T-helper 1 cell (primary cell): ENCODE results near the gene IGF2BP2.
A peak's percentile ranks its signal among the peaks of the same experiment; 100 is the strongest.
"Not testable (repeated sequence)": the region's sequence is repeated elsewhere in the genome, so short reads cannot be mapped to it uniquely, and the experiment has no call there.

ENCODE experiments used
- DNase-seq, 5 donors: peaks; one replicate each; pipeline ENCODE4 v3.0.0-alpha.2; 2012 to 2020

The IGF2BP2 gene

GRCh38 chr3:185709251-185709955, 115.4 kb downstream of the IGF2BP2 start:
- no peak for DNase-seq

- no peak for DNase-seq
Measured at GRCh38 chr3:185708392-185708791, 116.5 kb downstream of the IGF2BP2 start.

- DNase-seq = no peak
Measured at GRCh38 chr3:185705498-185705897, 119.3 kb downstream of the IGF2BP2 start.

DNA sequence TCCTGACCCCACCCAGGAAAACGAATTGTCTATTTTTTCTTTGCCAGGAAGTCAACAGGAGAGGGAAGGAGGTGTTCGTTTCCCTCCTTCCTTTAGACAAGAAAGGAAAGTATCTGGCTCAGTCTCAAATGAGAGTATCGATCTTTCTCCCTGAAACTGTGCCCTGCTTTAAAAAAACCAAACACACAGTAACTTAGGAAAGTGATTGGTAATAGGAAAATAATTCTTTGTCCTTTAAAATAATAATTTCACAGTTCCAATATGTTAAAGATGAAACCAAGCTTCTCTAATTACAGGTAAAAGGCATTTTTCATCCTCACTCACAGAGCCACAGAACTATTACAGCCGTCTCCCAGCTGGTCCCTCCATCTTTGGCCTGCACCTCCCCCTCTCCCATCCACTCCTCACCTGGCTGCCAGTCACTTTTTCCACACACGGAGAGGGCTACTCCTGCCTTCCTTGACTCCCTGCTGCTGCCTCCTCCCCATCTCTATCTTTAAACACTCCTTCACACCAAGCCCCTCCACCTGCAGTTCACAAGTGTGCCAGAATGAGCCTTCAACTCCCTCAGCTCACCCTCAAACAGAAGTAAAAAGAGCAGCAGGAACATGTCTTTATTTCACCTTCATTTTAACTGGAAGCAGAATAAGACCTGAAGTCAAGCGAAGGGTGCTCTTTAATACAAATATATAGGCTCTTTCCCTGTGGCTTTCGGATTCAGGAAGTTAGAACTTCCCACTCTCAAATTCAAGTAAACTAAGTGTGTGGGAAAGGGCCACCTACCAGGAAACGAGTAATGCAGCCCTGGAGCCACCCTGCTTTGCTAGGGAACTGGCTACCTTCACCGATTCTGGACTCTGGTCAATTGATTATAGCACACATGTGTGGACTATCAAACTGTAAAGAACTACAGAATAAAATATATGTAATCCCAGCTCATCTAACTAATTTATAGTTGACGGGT, 122.3 kb downstream of the IGF2BP2 start:
- DNase-seq = no peak

GRCh38 chr3:185701611-185702261, 123.1 kb downstream of the IGF2BP2 start:
- no peak for DNase-seq

- DNase-seq = no peak
Measured at GRCh38 chr3:185699927-185700326, 124.9 kb downstream of the IGF2BP2 start.

DNA sequence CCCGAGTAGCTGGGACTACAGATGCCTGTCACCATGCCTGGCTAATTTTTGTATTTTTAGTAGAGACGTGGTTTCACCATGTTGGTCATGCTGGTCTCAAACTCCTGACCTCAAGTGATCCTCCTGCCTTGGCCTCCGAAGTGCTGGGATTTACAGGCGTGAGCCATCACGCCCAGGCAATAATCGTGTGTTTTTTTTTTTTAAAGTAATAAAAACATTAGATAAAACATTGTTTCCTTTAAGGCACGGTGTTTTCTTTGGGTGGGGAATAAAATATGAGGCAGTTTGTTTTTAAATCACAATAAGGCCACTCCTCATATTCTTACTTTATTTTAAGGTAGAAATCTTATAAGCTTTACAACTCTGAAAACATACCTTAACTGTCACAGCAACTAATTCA, 127.6 kb downstream of the IGF2BP2 start:
- not testable (repeated sequence) for DNase-seq

DNA sequence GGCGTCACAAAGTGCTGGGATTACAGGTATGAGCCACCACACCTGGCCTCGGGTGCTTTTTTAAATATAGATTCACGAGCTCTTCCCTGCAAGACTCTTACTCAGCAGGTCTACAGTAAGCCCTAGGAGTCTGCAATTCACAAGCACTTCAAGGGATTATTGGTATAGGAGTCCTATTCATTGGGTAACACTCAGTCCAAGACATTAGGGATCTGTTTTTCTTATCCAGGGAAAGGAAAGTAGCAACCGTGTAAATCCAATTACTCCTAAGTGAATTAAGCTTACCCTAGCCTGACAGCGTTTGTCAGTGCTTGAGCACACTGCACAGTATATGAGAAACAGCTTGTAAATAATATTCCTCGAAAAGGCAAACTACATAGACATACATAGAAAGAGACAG, 128.8 kb downstream of the IGF2BP2 start:
- no peak for DNase-seq

DNA sequence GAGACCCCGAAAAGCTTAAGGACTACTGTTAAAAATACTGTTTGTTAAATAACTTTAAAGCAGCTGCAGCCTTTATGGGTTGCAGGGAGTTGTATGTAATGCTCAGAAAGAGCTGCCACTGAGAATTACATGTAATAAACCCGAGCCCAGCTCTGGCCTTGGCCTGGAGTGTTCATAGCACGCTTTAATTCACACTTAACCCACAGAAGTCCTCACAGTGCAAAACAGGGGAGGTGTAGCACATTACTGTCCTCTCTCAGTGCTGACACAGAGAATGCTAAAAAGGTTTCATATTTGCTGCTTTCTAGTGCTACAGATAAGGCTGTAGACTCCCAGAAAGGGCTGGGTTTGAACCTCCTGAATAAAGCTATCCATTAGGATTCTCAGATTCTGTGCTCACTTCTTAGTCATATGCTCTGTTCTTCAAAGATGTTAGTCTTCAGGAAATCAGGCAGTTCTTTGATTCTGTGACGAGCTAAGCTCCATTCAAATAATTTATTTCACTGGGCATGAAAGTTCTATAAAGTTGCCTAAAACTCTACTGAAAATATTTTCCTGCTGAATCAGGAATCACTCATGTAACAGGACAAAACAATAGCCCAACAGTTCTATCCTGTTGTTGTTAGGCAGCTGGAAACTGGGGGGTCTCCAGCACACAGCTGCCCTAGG, 130.7 kb downstream of the IGF2BP2 start:
- no peak for DNase-seq

DNA sequence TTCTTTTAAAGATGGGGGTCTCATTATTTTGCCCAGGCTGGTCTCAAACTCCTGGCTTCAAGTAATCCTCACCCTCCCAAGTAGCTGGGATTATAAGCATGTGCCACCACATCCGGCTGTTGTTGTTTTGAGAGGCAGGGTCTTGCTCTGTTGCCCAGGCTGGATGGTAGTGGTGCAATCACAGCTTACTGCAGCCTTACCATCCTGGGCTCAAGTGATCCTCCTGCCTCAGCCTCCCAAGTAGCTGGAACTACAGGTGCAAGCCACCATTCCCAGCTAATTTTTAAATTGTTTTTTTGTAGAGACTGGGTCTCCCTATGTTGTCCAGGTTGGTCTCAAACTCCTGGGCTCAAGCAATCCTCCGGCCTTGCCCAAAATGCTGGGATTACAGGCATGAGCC, 133.2 kb downstream of the IGF2BP2 start:
- DNase-seq = no peak

GRCh38 chr3:185687271-185687878, 137.5 kb downstream of the IGF2BP2 start:
- no peak for DNase-seq

- no peak for DNase-seq
Measured at GRCh38 chr3:185685231-185686035, 139.4 kb downstream of the IGF2BP2 start.

DNA sequence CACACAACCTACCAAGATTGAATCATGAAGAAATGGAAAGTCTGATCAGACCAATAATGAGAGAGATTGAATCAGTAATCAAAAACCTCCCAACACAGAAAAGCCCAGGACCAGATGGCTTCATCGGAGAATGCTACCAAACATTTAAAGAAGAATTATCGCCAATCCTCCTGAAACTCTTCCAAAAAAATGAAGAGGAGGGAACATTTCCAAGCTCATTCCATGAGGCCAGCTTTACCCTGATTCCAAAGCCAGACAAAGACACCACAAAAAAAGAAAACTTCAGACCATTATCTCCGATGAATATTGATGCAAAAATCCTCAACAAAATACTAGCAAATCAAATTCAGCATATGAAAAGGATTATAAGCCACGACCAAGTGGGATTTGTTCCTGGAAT, 144.6 kb downstream of the IGF2BP2 start:
- DNase-seq = no peak

DNA sequence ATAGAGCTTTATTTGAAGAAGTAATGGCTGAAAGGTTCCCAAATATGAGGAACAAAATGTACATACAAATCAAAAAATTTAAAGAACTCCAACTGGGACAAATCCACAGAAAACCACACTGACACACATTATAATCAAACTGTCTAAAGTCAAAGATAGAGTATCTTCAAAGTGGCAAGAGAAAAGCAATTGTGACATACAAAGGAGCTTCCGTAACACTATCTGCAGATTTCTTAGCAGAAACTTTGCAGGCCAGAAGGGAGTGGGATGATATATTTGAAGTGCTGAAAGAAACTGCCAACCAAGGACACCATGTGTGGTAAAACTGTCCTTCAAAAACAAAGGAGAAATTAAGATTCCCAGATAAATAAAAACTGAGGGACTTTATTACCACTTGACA, 146.8 kb downstream of the IGF2BP2 start:
- no peak for DNase-seq

- DNase-seq = peak in 1 of 5 donors; percentile 22
Measured at GRCh38 chr3:185677146-185677829, 147.6 kb downstream of the IGF2BP2 start.

DNA sequence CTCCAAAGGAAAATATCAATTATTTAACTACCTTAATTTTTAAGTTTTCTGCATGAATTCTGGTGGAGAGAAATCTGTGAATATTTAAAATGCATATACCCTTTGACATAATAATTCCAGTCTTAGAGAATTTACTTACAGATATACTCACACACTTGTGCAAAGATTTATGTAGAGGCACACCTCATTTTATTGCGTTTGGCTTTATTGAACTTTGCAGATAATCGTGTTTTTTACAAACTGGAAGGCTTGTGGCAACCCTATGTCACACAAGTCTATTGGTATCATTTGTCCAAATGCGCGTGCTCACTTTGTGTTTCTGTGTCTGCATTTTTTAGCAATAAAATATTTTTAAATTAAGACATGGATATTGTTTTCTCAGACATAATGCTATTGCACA, 157.3 kb downstream of the IGF2BP2 start:
- DNase-seq = no peak

DNA sequence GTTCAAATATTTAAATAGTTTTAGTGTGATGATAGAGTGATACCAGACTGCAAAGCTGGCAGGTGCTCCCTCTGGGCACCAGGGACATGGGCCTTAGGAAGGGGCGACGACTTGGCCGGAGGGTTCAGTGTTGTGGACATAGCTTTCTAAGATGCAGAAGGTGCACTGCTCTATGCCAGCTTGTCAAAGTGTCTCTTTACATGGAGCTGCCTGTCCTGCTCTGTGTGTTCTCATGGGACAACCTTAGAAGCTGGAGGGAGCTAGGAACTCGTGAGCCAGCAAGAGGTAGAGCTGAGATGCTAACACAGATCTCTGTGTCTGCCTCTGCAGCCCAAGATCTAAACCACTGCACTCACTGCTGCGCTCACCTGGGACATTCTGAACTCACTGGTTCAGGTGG, 160.9 kb downstream of the IGF2BP2 start:
- no peak for DNase-seq

GRCh38 chr3:185661772-185662171, 163.1 kb downstream of the IGF2BP2 start:
- DNase-seq = no peak

DNA sequence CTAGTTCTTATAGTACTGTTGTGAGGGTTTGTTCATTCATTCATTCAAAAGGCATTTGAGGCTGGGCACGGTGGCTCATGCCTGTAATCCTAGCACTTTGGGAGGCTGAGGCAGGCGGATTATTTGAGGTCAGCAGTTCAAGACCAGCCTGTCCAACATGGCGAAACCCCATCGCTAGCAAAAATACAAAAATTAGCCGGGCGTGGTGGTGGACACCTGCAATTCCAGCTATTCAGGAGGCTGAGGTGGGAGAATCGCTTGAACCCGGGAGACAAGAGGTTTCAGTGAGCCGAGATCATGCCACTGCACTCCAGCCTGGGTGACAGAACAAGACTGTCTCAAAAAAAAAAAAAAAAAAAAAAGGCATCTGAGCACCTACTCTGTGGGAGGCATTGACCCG, 163.5 kb downstream of the IGF2BP2 start:
- DNase-seq = not testable (repeated sequence)
